Transverse colon (tissue), 4 donors: ENCODE data around the gene ZNF701. TPM values are rescaled to one million over a fixed set of nuclear protein-coding genes. Genes with fewer than 3 reads are reported as not detected.
"Not testable (repeated sequence)": the region's sequence is repeated elsewhere in the genome, so short reads cannot be mapped to it uniquely, and the experiment has no call there.

Source experiments
- DNase-seq: peaks from one replicate; pipeline ENCODE4 v3.0.0-alpha.2; 2019
- H3K27ac ChIP-seq, 4 donors: fragments of 200-600 bp; sonication (generic); 2 replicates each; pipeline ENCODE4 v1.5.1; 2016 to 2018; ENCODE audit warnings: inconsistent platforms in 4 of 4
- H3K27me3 ChIP-seq: fragments of 200-600 bp; sonication (generic); 2 replicates; pipeline ENCODE4 v1.5.1; 2017; ENCODE audit warnings: inconsistent platforms
- H3K36me3 ChIP-seq, 4 donors: fragments of 200-600 bp; sonication (generic); 2 replicates each; pipeline ENCODE4 v1.5.1; 2017 to 2019; ENCODE audit warnings: inconsistent platforms in 4 of 4
- H3K4me1 ChIP-seq, 4 donors: fragments of 200-600 bp; sonication (generic); 2 replicates each; pipeline ENCODE4 v1.5.1; 2017 to 2020; ENCODE audit warnings: inconsistent platforms in 4 of 4
- H3K4me3 ChIP-seq, 4 donors: fragments of 200-600 bp; sonication (generic); 1 replicate in 1 of 4; 2 replicates in 3 of 4; pipeline versions ENCODE4 v1.5.1 to v1.6.1; 2017 to 2019; ENCODE audit warnings: inconsistent platforms in 4 of 4
- H3K9me3 ChIP-seq, 2 donors: fragments of 200-600 bp; sonication (generic); 2 replicates each; pipeline ENCODE4 v1.5.1; 2017 to 2019; ENCODE audit warnings: inconsistent platforms in 2 of 2
- EP300 ChIP-seq: sonication (generic); formaldehyde crosslinking; IDR thresholded peaks from one replicate; pipeline ENCODE4 v1.6.1; 2017; ENCODE audit warnings: antibody characterized with exemption, low read depth
- POLR2A ChIP-seq: fragments of 450-650 bp; IDR thresholded peaks from one replicate; pipeline ENCODE4 v1.6.1; 2016; ENCODE audit warnings: antibody characterized with exemption, mild to moderate bottlenecking, moderate library complexity
- POLR2AphosphoS5 ChIP-seq, 3 donors: sonication (generic); formaldehyde crosslinking; IDR thresholded peaks; one replicate each; pipeline ENCODE4 v1.6.1; 2016; ENCODE audit warnings: antibody characterized with exemption in 3 of 3
- whole genome bisulfite sequencing, 2 donors: methylation state at CpG; one replicate each; pipeline ENCODE4 v1.1.5; 2018; ENCODE audit warnings: low coverage in 1 of 2; 5-methylcytosine and 5-hydroxymethylcytosine counted together
- in situ Hi-C, 4 donors: fragments of 200-750 bp; cut with MboI; loops; one replicate each; pipeline versions ENCODE4 v1.15.0 to v1.15.1; 2017; ENCODE audit warnings: low sequenced_read_pairs in 3 of 4, low pct_ligation_motif_present in 1 of 4, low pct_unique_long_range_greater_than_20kb in 1 of 4
- intact Hi-C: fragments of 100-400 bp; cut with DNase I; formaldehyde crosslinking; loops from one replicate; pipeline ENCODE4 v1.15.1; 2023; ENCODE audit warnings: low total_unique reads
- total RNA-seq, 4 donors: library from RNA; depleted of rRNA; stranded (reverse); fragments of >200 nt; gene quantifications; one replicate each; pipeline ENCODE4 v1.1.0, GENCODE V29; 2016
- TF ChIP-seq, protein P1 (sequence below), 5 experiments: fragments of 200-600 bp in 3 of 5; fragments of 450-650 bp in 2 of 5; sonication (generic) in 3 of 5; IDR thresholded peaks; 1 replicate in 2 of 5; 2 replicates in 3 of 5; pipeline ENCODE4 v1.5.1; 2016 to 2017; ENCODE audit warnings: antibody characterized with exemption in 5 of 5, inconsistent platforms in 3 of 5, mild to moderate bottlenecking in 2 of 5, moderate library complexity in 1 of 5

Gene ZNF701
- total RNA-seq, 4 donors from 2014 or later = 12.0 to 31.1 (median 23.9) TPM

- H3K9me3 ChIP-seq = peaks cover 34 to 56% of the 10 kb centered on the region in 2 donors
- DNase-seq = no peak
- intact Hi-C loops (no loop called here), in situ Hi-C loops (no loop called here)
- no peaks in the 10 kb centered on the region for H3K27me3 ChIP-seq
- peaks cover 0 to 62% (median 27%) of the 10 kb centered on the region in 4 donors for H3K36me3 ChIP-seq
- peak overlapping the region in 1 of 4 donors; percentile 29 for H3K4me3 ChIP-seq
- TF ChIP-seq, protein P1, sequence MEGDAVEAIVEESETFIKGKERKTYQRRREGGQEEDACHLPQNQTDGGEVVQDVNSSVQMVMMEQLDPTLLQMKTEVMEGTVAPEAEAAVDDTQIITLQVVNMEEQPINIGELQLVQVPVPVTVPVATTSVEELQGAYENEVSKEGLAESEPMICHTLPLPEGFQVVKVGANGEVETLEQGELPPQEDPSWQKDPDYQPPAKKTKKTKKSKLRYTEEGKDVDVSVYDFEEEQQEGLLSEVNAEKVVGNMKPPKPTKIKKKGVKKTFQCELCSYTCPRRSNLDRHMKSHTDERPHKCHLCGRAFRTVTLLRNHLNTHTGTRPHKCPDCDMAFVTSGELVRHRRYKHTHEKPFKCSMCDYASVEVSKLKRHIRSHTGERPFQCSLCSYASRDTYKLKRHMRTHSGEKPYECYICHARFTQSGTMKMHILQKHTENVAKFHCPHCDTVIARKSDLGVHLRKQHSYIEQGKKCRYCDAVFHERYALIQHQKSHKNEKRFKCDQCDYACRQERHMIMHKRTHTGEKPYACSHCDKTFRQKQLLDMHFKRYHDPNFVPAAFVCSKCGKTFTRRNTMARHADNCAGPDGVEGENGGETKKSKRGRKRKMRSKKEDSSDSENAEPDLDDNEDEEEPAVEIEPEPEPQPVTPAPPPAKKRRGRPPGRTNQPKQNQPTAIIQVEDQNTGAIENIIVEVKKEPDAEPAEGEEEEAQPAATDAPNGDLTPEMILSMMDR (IDR thresholded peaks at IDR 0.05) = no peak
- no peak for TF ChIP-seq POLR2A
- TF ChIP-seq POLR2AphosphoS5 (IDR thresholded peaks at IDR 0.05) = no peak
- TF ChIP-seq EP300 = no peak
- 72 to 94% methylated on average over 2 to 39 of the region's 39 CpGs for WGBS, 2 donors
- no peak overlapping the region for H3K27ac ChIP-seq
- H3K4me1 ChIP-seq = no peaks in the 10 kb centered on the region
These were observed 14.8 kb downstream of the ZNF701 start for GRCh38 chr19:52584736-52585440.

DNA sequence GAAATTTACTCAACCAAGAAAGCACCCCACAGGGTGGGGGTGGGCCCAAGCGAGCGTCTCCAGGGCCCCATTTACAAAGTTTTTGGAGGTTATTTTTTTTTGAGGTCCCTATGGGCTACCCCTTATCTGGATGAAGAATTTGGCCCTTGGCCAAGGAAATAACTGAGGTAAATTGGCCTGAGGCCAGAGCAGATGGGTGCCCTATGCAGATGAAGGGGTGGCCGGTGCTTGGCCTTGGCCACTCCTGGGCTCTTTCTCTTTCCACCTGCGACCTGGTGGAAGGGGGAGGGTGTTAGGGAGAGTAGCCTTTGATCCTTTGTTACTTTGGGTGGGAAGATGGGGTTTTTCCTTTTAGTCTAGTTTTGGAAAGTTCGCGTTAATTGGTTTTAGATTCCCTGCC is 15.5 kb downstream of the ZNF701 start:
- peaks cover 0 to 56% (median 27%) of the 10 kb centered on the region in 4 donors for H3K36me3 ChIP-seq
- in situ Hi-C loops = no loop called here
- no peak for TF ChIP-seq POLR2A
- no peak for TF ChIP-seq POLR2AphosphoS5 (IDR thresholded peaks at IDR 0.05)
- TF ChIP-seq, protein P1 (IDR thresholded peaks at IDR 0.05) = no peak
- TF ChIP-seq EP300 = no peak
- DNase-seq = no peak
- WGBS, 2 donors = 79 to 95% methylated on average over 2 to 6 of the region's 6 CpGs
- H3K27me3 ChIP-seq = no peaks in the 10 kb centered on the region
- no peaks in the 10 kb centered on the region for H3K4me1 ChIP-seq
- H3K9me3 ChIP-seq = peaks cover 27 to 48% of the 10 kb centered on the region in 2 donors
- no peak overlapping the region for H3K27ac ChIP-seq
- H3K4me3 ChIP-seq = no peak overlapping the region
- intact Hi-C loops = no loop called here

- intact Hi-C loops = no loop called here
- TF ChIP-seq POLR2A (no peak), EP300 (no peak), POLR2AphosphoS5 (IDR thresholded peaks at IDR 0.05) (no peak)
- TF ChIP-seq, protein P1 (IDR thresholded peaks at IDR 0.05) = no peak
- WGBS, 2 donors = 89 to 97% methylated on average over 4 to 5 of the region's 5 CpGs
- Histone ChIP-seq H3K27ac (no peak overlapping the region), H3K36me3 (peaks cover 0 to 42% (median 8%) of the 10 kb centered on the region in 4 donors), H3K9me3 (peaks cover 6 to 11% of the 10 kb centered on the region in 2 donors), H3K4me3 (no peak overlapping the region), H3K4me1 (no peaks in the 10 kb centered on the region), H3K27me3 (no peaks in the 10 kb centered on the region)
- no peak for DNase-seq
- in situ Hi-C loops = no loop called here
These were observed 20.6 kb downstream of the ZNF701 start for GRCh38 chr19:52590728-52591127.

DNA sequence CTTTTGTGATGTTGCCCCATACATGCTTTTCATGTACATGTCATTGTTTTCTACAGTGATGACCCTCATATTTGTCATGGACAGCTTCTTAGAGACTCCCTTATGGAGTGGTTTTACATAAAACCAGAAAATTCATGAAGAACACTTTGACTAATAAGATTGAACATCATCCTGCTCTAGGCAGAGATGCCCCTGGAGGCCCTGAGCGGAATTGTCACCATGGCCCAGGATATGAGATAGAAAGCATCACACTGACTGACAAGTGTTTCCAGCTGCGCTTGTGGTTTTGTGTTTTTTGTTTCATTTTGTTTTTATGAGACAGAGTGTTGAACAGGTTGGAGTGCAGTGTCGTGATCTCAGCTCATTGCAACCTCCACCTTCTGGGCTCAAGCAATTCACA is 22.2 kb downstream of the ZNF701 start:
- no peaks in the 10 kb centered on the region for H3K27me3 ChIP-seq
- H3K9me3 ChIP-seq = peaks cover 8 to 10% of the 10 kb centered on the region in 2 donors
- in situ Hi-C loops = no loop called here
- 42 to 86% methylated on average over 2 to 3 of the region's 3 CpGs for WGBS, 2 donors
- TF ChIP-seq EP300 (no peak), POLR2AphosphoS5 (IDR thresholded peaks at IDR 0.05) (no peak), POLR2A (no peak)
- TF ChIP-seq, protein P1 (IDR thresholded peaks at IDR 0.05) = no peak
- intact Hi-C loops = no loop called here
- no peaks in the 10 kb centered on the region for H3K4me1 ChIP-seq
- no peak overlapping the region for H3K4me3 ChIP-seq
- H3K36me3 ChIP-seq = peaks cover 0 to 52% (median 12%) of the 10 kb centered on the region in 4 donors
- no peak overlapping the region for H3K27ac ChIP-seq
- no peak for DNase-seq

DNA sequence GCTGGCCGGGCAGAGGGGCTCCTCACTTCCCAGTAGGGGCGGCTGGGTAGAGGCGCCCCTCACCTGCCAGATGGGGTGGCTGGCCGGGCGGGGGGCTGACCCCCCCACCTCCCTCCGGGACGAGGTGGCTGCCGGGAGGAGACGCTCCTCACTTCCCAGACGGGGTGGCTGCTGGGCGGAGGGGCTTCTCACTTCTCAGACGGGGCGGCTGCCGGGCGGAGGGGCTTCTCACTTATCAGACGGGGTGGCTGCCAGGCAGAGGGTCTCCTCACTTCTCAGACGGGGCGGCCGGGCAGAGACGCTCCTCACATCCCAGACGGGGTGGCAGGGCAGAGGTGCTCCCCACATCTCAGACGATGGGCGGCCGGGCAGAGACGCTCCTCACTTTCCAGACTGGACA is 23.4 kb downstream of the ZNF701 start:
- H3K4me1 ChIP-seq, intact Hi-C loops, in situ Hi-C loops, H3K4me3 ChIP-seq, H3K27ac ChIP-seq, H3K27me3 ChIP-seq, DNase-seq: not testable (repeated sequence)
- Histone ChIP-seq H3K9me3 (peaks cover 10 to 11% of the 10 kb centered on the region in 2 donors), H3K36me3 (peaks cover 0 to 52% (median 12%) of the 10 kb centered on the region in 4 donors)
- WGBS, 2 donors = no CpG with 5 or more reads among the region's 25 CpGs
